ENCODE measurements around the gene HOTAIR.

GRCh38 chr12:54022960-54023884 lies 48.5 kb upstream of the HOTAIR start:
- TF ChIP-seq CTCF (IDR thresholded peaks at IDR 0.05; ENCODE audit: poor library complexity, severe bottlenecking) = no peak
- no peak for TF ChIP-seq TAF1 (IDR thresholded peaks at IDR 0.05; ENCODE audit: low read depth)
- no peak for TF ChIP-seq POLR2AphosphoS5 (IDR thresholded peaks at IDR 0.05)
- TF ChIP-seq EZH2 (IDR thresholded peaks at IDR 0.05; ENCODE audit: borderline replicate concordance, insufficient read depth, low read length, poor library complexity, severe bottlenecking) = no peak
- no peak for TF ChIP-seq MXI1 (conservative IDR thresholded peaks at IDR 0.05; ENCODE audit: poor library complexity, severe bottlenecking)
- TF ChIP-seq RAD21 (conservative IDR thresholded peaks at IDR 0.05) = no peak
